Panc1 (cell line): ENCODE measurements around the gene ANKMY1. TPM values are rescaled to one million over a fixed set of nuclear protein-coding genes. Genes with fewer than 3 reads are reported as not detected.

ENCODE experiments used
- ATAC-seq: fragments of 200-7000 bp; cut with Tn5 transposase; 2 replicates; pipeline ENCODE4 v1.9.1; 2020; ENCODE audit warnings: mild to moderate bottlenecking, moderate library complexity
- BruUV-seq: library from RNA; stranded (reverse); fragments of 400-500 nt; replicated peaks from 2 replicates; lab custom pipeline; 2021; lab: Mats Ljungman, UMichigan
- CTCF ChIA-PET: fragments of 300-600 bp; sonication (Branson Sonifier 250); formaldehyde crosslinking; loops from one replicate; lab custom pipeline; 2022; ENCODE audit warnings: antibody characterized with exemption; lab: Charles Lee
- POLR2A ChIA-PET: fragments of 300-600 bp; sonication (Branson Sonifier 250); formaldehyde crosslinking; loops from one replicate; lab custom pipeline; 2022; ENCODE audit warnings: antibody characterized with exemption; lab: Charles Lee
- DNase-seq: peaks from one replicate; pipeline ENCODE4 v3.0.0-alpha.2; 2010; ENCODE audit warnings: low read depth, low spot score
- H3K27ac ChIP-seq: 2 replicates; pipeline ENCODE4 v1.5.1; 2011; ENCODE audit warnings: mild to moderate bottlenecking, low read length, inconsistent platforms
- H3K27me3 ChIP-seq: fragments of 200-500 bp; sonication (Bioruptor generic); 2 replicates; pipeline ENCODE4 v1.6.0; 2014; ENCODE audit warnings: low read length, inconsistent platforms; ENCODE audit not compliant: control insufficient read depth, insufficient read depth
- H3K36me3 ChIP-seq: fragments of 200-500 bp; sonication (Bioruptor generic); 2 replicates; pipeline ENCODE4 v1.5.1; 2014; ENCODE audit warnings: inconsistent platforms, mild to moderate bottlenecking, low read length, moderate library complexity; ENCODE audit not compliant: control insufficient read depth, insufficient read depth
- H3K4me1 ChIP-seq: 2 replicates; pipeline ENCODE4 v1.5.1; 2011; ENCODE audit warnings: inconsistent platforms, mild to moderate bottlenecking, low read length, moderate library complexity; ENCODE audit not compliant: control insufficient read depth, insufficient read depth
- H3K4me3 ChIP-seq, 2 experiments: 2 replicates each; pipeline ENCODE4 v1.5.1; 2011 to 2012; ENCODE audit warnings: low read depth in 2 of 2, low read length in 2 of 2, mild to moderate bottlenecking in 2 of 2, inconsistent platforms in 1 of 2, moderate library complexity in 1 of 2
- H3K9me3 ChIP-seq: fragments of 200-500 bp; sonication (Bioruptor generic); 2 replicates; pipeline ENCODE4 v1.5.1; 2014; ENCODE audit warnings: low read depth, mild to moderate bottlenecking, inconsistent platforms, low read length, moderate library complexity; ENCODE audit not compliant: control insufficient read depth, insufficient read depth
- POLR2AphosphoS5 ChIP-seq: IDR thresholded peaks from 2 replicates; pipeline ENCODE4 v1.6.1; 2012; ENCODE audit warnings: mild to moderate bottlenecking, low read depth, low read length, moderate library complexity
- SIN3A ChIP-seq: IDR thresholded peaks from 2 replicates; pipeline ENCODE4 v1.6.1; 2012; ENCODE audit warnings: low read depth, mild to moderate bottlenecking, low read length, moderate library complexity, borderline replicate concordance; ENCODE audit not compliant: insufficient read depth
- TCF7L2 ChIP-seq: IDR thresholded peaks from 2 replicates; pipeline ENCODE4 v1.6.1; 2011; ENCODE audit warnings: mild to moderate bottlenecking, low read depth, low read length, inconsistent platforms
- in situ Hi-C: cut with HindIII; loops from 2 replicates; pipeline ENCODE4 v1.10.0; 2016; ENCODE audit warnings: low sequenced_read_pairs, low pct_unique_long_range_greater_than_20kb
- intact Hi-C: fragments of 100-400 bp; cut with micrococcal nuclease; formaldehyde crosslinking; loops from one replicate; pipeline ENCODE4 v1.10.0; 2022; ENCODE audit not compliant: unreplicated experiment
- total RNA-seq: library from RNA; stranded (reverse); gene quantifications from one replicate; pipeline ENCODE4 v1.2.1, GENCODE V29; 2021; ENCODE audit not compliant: unreplicated experiment
- TF ChIP-seq, protein P1 (sequence below): fragments of 450-650 bp; IDR thresholded peaks from 2 replicates; pipeline ENCODE4 v1.5.1; 2017; ENCODE audit warnings: mild to moderate bottlenecking
- TF ChIP-seq, protein P2 (sequence below), 2 experiments: IDR thresholded peaks; 2 replicates each; pipeline ENCODE4 v1.6.1; 2011 to 2012; ENCODE audit warnings: low read depth in 2 of 2, control low read depth in 1 of 2, low read length in 1 of 2, mild to moderate bottlenecking in 1 of 2, moderate library complexity in 1 of 2; ENCODE audit not compliant: insufficient read depth in 1 of 2

ANKMY1 gene
- total RNA-seq, 1 experiment from 2014 or later: 19.5 TPM

DNA sequence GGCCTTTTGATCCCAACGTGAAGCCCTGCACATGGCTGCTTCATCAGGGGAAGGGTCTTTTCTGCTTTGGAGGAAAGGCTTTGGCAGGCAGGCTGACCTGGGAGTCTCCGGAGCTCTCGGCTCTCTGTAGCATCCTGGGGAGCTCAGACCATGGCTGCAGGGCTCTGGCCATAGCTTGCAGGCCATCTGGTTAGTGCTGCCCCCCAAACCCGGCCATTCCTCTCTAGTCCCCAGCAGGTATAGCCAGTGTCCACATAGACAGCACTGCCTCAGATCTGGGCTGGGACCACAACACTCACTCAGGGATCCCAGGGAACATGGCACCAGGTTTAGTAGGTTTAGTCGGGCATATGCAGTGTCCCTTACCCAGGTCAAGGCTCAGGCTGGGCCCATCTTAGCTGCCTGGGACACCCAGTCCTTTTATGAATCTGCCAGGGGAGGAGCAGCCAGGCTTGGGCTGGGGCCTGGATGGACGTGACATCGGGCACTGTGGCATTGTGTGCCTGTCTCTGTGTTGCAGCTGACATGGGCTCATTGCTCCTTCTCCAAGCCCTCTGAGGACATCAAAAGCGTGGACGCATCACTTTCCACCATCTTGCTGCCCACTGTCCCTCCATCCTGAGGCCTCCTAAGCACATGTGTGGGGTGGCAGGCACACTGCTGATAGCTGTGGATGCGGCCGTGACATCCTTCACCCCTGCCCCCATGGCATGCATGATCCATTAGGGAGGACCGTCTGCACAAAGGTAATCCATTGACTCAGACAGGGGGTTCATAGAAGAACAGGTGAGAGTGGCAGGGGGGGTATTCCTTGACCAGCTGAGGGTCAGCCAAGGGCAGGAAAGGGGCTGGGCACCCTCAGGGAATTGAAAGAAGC is 48.3 kb upstream of the ANKMY1 start:
- no TSS peak for BruUV-seq
- Histone ChIP-seq H3K27ac (no peak overlapping the region), H3K4me1 (0 out of 2 replicates have a peak, but pooled peaks cover 4% of the 10 kb centered on the region), H3K9me3 (no peaks in the 10 kb centered on the region), H3K4me3 (no peak overlapping the region), H3K36me3 (no peaks in the 10 kb centered on the region), H3K27me3 (no peaks in the 10 kb centered on the region)
- DNase-seq (no peak), ATAC-seq (no peak)
- in situ Hi-C loops: no loop called here
- intact Hi-C loops: no loop called here
- CTCF ChIA-PET: no interaction called here
- TF ChIP-seq POLR2AphosphoS5 (no peak), SIN3A (no peak), TCF7L2 (no peak)
- TF ChIP-seq, protein P1, sequence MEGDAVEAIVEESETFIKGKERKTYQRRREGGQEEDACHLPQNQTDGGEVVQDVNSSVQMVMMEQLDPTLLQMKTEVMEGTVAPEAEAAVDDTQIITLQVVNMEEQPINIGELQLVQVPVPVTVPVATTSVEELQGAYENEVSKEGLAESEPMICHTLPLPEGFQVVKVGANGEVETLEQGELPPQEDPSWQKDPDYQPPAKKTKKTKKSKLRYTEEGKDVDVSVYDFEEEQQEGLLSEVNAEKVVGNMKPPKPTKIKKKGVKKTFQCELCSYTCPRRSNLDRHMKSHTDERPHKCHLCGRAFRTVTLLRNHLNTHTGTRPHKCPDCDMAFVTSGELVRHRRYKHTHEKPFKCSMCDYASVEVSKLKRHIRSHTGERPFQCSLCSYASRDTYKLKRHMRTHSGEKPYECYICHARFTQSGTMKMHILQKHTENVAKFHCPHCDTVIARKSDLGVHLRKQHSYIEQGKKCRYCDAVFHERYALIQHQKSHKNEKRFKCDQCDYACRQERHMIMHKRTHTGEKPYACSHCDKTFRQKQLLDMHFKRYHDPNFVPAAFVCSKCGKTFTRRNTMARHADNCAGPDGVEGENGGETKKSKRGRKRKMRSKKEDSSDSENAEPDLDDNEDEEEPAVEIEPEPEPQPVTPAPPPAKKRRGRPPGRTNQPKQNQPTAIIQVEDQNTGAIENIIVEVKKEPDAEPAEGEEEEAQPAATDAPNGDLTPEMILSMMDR: no peak
- TF ChIP-seq, protein P2, sequence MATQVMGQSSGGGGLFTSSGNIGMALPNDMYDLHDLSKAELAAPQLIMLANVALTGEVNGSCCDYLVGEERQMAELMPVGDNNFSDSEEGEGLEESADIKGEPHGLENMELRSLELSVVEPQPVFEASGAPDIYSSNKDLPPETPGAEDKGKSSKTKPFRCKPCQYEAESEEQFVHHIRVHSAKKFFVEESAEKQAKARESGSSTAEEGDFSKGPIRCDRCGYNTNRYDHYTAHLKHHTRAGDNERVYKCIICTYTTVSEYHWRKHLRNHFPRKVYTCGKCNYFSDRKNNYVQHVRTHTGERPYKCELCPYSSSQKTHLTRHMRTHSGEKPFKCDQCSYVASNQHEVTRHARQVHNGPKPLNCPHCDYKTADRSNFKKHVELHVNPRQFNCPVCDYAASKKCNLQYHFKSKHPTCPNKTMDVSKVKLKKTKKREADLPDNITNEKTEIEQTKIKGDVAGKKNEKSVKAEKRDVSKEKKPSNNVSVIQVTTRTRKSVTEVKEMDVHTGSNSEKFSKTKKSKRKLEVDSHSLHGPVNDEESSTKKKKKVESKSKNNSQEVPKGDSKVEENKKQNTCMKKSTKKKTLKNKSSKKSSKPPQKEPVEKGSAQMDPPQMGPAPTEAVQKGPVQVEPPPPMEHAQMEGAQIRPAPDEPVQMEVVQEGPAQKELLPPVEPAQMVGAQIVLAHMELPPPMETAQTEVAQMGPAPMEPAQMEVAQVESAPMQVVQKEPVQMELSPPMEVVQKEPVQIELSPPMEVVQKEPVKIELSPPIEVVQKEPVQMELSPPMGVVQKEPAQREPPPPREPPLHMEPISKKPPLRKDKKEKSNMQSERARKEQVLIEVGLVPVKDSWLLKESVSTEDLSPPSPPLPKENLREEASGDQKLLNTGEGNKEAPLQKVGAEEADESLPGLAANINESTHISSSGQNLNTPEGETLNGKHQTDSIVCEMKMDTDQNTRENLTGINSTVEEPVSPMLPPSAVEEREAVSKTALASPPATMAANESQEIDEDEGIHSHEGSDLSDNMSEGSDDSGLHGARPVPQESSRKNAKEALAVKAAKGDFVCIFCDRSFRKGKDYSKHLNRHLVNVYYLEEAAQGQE (IDR thresholded peaks at IDR 0.05; ENCODE audit: insufficient read depth in 1 of 2, low read depth in 2 of 2, low read length in 1 of 2): no peak
- POLR2A ChIA-PET: no interaction called here

DNA sequence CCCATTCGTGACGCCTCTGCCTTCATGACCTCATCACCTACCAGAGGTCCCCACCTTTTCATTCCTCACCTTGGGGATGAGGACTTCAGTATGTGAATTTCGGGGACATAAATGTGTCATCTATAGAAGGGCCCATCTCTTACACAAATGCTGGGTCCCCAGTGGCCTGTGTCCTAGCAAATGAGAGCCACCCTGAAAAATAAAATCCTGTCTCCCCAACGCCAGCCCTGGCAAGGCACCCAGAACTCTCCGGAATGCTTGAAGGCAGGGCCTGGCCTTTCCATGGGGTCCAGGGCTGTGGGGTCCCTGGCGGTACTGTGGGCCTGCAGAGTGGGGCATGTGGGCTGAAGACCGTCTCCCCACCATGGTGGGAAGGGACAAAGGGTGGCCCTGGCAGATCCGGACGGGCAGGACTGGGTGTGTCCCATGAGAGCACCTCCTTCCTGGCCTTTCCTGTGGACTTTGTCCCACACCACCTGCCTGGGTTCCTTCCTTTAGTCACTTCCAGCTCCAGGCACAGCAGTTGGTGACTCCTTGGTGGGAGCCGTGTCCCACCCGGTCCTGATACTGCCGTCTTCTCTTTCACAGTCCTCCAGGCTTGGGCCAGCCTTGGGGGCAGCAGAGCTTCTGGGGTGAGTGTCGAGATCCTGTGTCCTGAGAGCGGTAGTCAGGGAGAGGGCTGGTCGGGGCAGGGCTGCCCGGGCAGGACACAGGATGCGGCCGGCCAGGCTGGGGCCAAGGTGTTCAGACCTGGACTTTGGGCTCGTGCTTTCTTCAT is 47.3 kb upstream of the ANKMY1 start:
- Histone ChIP-seq H3K4me3 (no peak overlapping the region), H3K36me3 (no peaks in the 10 kb centered on the region), H3K4me1 (0 out of 2 replicates have a peak, but pooled peaks cover 4% of the 10 kb centered on the region), H3K9me3 (no peaks in the 10 kb centered on the region), H3K27ac (no peak overlapping the region), H3K27me3 (no peaks in the 10 kb centered on the region)
- ATAC-seq: no peak
- no TSS peak for BruUV-seq
- no peak for DNase-seq
- in situ Hi-C loops: no loop called here
- intact Hi-C loops: no loop called here
- ChIA-PET POLR2A (no interaction called here), CTCF (interaction anchor here (0.6 kb wide), 1 partner anchor 131 kb away, joined by 7 read pairs; no protein-coding TSS in a partner anchor)
- no peak for TF ChIP-seq SIN3A
- TF ChIP-seq TCF7L2: no peak
